T-cell (primary cell): ENCODE results near the gene BGN. TPM values are rescaled to one million over a fixed set of nuclear protein-coding genes. Genes with fewer than 3 reads are reported as not detected.

ENCODE experiments used
- ATAC-seq, 4 experiments: fragments of 200-7000 bp in 3 of 4; fragments of 150-1000 bp in 1 of 4; cut with Tn5 transposase; replicated peaks in 1 of 4; 1 replicate in 3 of 4; 2 replicates in 1 of 4; pipeline ENCODE4 v1.10.0; 2021; ENCODE audit warnings: moderate library complexity in 3 of 4, mild to moderate bottlenecking in 2 of 4, moderate number of reproducible peaks in 1 of 4
- CTCF ChIA-PET, 2 donors: fragments of 300-600 bp; sonication (Branson Sonifier 250); formaldehyde crosslinking; loops; one replicate each; lab custom pipeline; 2022; ENCODE audit warnings: antibody characterized with exemption in 2 of 2; lab: Charles Lee
- POLR2A ChIA-PET, 2 donors: fragments of 300-600 bp; sonication (Branson Sonifier 250); formaldehyde crosslinking; loops; one replicate each; lab custom pipeline; 2022; ENCODE audit warnings: antibody characterized with exemption in 2 of 2; lab: Charles Lee
- DNase-seq, 35 experiments: peaks; one replicate each; pipeline versions ENCODE4 v3.0.0 to v3.0.0-alpha.2; 2013 to 2023
- H3K27ac ChIP-seq: one replicate; pipeline ENCODE4 v1.5.1; 2013; ENCODE audit warnings: low read length
- H3K27me3 ChIP-seq, 2 experiments: replicated peaks in 1 of 2; 1 replicate in 1 of 2; 2 replicates in 1 of 2; pipeline versions ENCODE4 v1.6.1 to v1.7.0; 2013; ENCODE audit warnings: low read length in 1 of 2, mixed read lengths in 1 of 2; ENCODE audit not compliant: control insufficient read depth in 2 of 2, insufficient read depth in 2 of 2; ENCODE audit errors: extremely low read depth in 1 of 2
- H3K36me3 ChIP-seq, 2 donors: 1 replicate in 1 of 2; 2 replicates in 1 of 2; pipeline versions ENCODE4 v1.6.1 to v1.7.0; 2013; ENCODE audit warnings: low read length in 1 of 2; ENCODE audit not compliant: control insufficient read depth in 2 of 2, insufficient read depth in 1 of 2; ENCODE audit errors: extremely low read depth in 1 of 2
- H3K4me1 ChIP-seq, 2 experiments: 1 replicate in 1 of 2; 2 replicates in 1 of 2; pipeline versions ENCODE4 v1.6.1 to v1.7.0; 2013; ENCODE audit warnings: low read length in 2 of 2, mixed read lengths in 1 of 2; ENCODE audit not compliant: insufficient read depth in 2 of 2, control insufficient read depth in 1 of 2; ENCODE audit errors: extremely low read depth in 1 of 2
- H3K4me3 ChIP-seq, 2 donors: 1 replicate in 1 of 2; 2 replicates in 1 of 2; pipeline versions ENCODE4 v1.5.1 to v1.7.0; 2013; ENCODE audit warnings: mild to moderate bottlenecking in 2 of 2, low read length in 1 of 2, moderate library complexity in 1 of 2; ENCODE audit not compliant: control insufficient read depth in 1 of 2; ENCODE audit errors: extremely low read depth in 1 of 2
- H3K9me3 ChIP-seq: 2 replicates; pipeline ENCODE4 v1.7.0; 2013
- H3K27ac Mint-ChIP-seq, 2 donors: one replicate each; pipeline ENCODE4 v1.8.0; 2020 to 2021; ENCODE audit warnings: mild to moderate bottlenecking in 2 of 2, mixed read lengths in 2 of 2
- H3K27me3 Mint-ChIP-seq, 2 donors: one replicate each; pipeline ENCODE4 v1.8.0; 2021 to 2022; ENCODE audit warnings: mixed read lengths in 2 of 2
- H3K36me3 Mint-ChIP-seq: one replicate; pipeline ENCODE4 v1.8.0; 2021; ENCODE audit warnings: mixed read lengths
- H3K4me1 Mint-ChIP-seq, 3 donors: one replicate each; pipeline ENCODE4 v1.8.0; 2020 to 2022; ENCODE audit warnings: mixed read lengths in 3 of 3, mild to moderate bottlenecking in 1 of 3
- H3K4me3 Mint-ChIP-seq, 3 donors: one replicate each; pipeline ENCODE4 v1.8.0; 2020 to 2022; ENCODE audit warnings: mild to moderate bottlenecking in 3 of 3, mixed read lengths in 3 of 3, moderate library complexity in 3 of 3
- H3K9me3 Mint-ChIP-seq, 3 donors: one replicate each; pipeline ENCODE4 v1.8.0; 2020 to 2022; ENCODE audit warnings: mixed read lengths in 3 of 3
- WGBS: methylation state at CpG from one replicate; pipeline ENCODE4 v1.1.5; 2013; ENCODE audit warnings: missing lambda C conversion rate; ENCODE audit not compliant: insufficient coverage; 5-methylcytosine and 5-hydroxymethylcytosine counted together
- total RNA-seq, 35 experiments: library from RNA in 6 of 35; stranded (reverse) in 6 of 35; fragments of 120-200 nt in 1 of 35; gene quantifications; one replicate each; pipeline versions ENCODE4 v1.2.1 to v1.2.4 and lab custom pipeline; 2013 to 2026

The BGN gene
- total RNA-seq, 5 donors from 2014 or later (not counting 1 experiment from before 2014, with no cell fraction given) = 0.25 to 0.70 (median 0.30) TPM; not detected in 2

GRCh38 chrX:153468008-153468580 is 26.7 kb upstream of the BGN start:
- peaks cover 8 to 18% (median 18%) of the 10 kb centered on the region in 3 donors for H3K4me1 Mint-ChIP-seq
- no peak overlapping the region for H3K27ac Mint-ChIP-seq
- Histone ChIP-seq H3K36me3 (peaks cover 0 to 14% of the 10 kb centered on the region in 2 donors), H3K27me3 (no peaks in the 10 kb centered on the region), H3K27ac (no peak overlapping the region), H3K9me3 (no peaks in the 10 kb centered on the region), H3K4me3 (no peak overlapping the region), H3K4me1 (peaks cover 0 to 27% of the 10 kb centered on the region in 2 experiments)
- CTCF ChIA-PET = no interaction called here
- peaks cover 3% of the 10 kb centered on the region for H3K36me3 Mint-ChIP-seq
- peaks cover 0 to 3% of the 10 kb centered on the region in 2 donors for H3K27me3 Mint-ChIP-seq
- DNase-seq (no peak), ATAC-seq (no peak)
- POLR2A ChIA-PET = no interaction called here
- no peaks in the 10 kb centered on the region for H3K9me3 Mint-ChIP-seq
- no peak overlapping the region for H3K4me3 Mint-ChIP-seq
- 100% methylated on average over 3 of the region's 12 CpGs for WGBS

GRCh38 chrX:153469811-153470410 is 24.9 kb upstream of the BGN start:
- Histone ChIP-seq H3K4me1 (peaks cover 4 to 37% of the 10 kb centered on the region in 2 experiments), H3K27ac (no peak overlapping the region), H3K4me3 (peak overlapping the region; percentile 55 to 67), H3K36me3 (peaks cover 0 to 6% of the 10 kb centered on the region in 2 donors), H3K9me3 (no peaks in the 10 kb centered on the region), H3K27me3 (no peaks in the 10 kb centered on the region)
- DNase-seq = peak in 18 of 35 experiments; percentile 1 to 49 (median 22)
- peak overlapping the region in 1 of 2 donors; percentile 69 for H3K27ac Mint-ChIP-seq
- ATAC-seq = peak; percentile 37 to 41 (median 40)
- H3K36me3 Mint-ChIP-seq = no peaks in the 10 kb centered on the region
- H3K4me1 Mint-ChIP-seq = peaks cover 12 to 26% (median 23%) of the 10 kb centered on the region in 3 donors
- POLR2A ChIA-PET = no interaction called here
- peak overlapping the region; percentile 70 to 81 (median 80) for H3K4me3 Mint-ChIP-seq
- no peaks in the 10 kb centered on the region for H3K9me3 Mint-ChIP-seq
- 0% methylated on average over 16 of the region's 32 CpGs for WGBS
- CTCF ChIA-PET = interaction anchor here (0.6 to 1.3 kb wide), 4 partner anchors 37 to 1820 kb away, joined by 3 to 4 read pairs (median 3); no protein-coding TSS in a partner anchor
- H3K27me3 Mint-ChIP-seq = peaks cover 0 to 3% of the 10 kb centered on the region in 2 donors

- Mint-ChIP-seq H3K27me3 (peaks cover 0 to 3% of the 10 kb centered on the region in 2 donors), H3K4me3 (peak within 1 kb of the TSS; percentile 70 to 81 (median 80)), H3K27ac (peak within 1 kb of the TSS; percentile 73 to 83), H3K9me3 (no peaks in the 10 kb centered on the region), H3K36me3 (no peaks in the 10 kb centered on the region), H3K4me1 (peaks cover 12 to 30% (median 27%) of the 10 kb centered on the region in 3 donors)
- peaks cover 0 to 6% of the 10 kb centered on the region in 2 donors for H3K36me3 ChIP-seq
- no peaks in the 10 kb centered on the region for H3K9me3 ChIP-seq
- H3K27me3 ChIP-seq = no peaks in the 10 kb centered on the region
- DNase-seq = peak; percentile 75 to 92 (median 82)
- peak; percentile 87 to 89 (median 88) for ATAC-seq
- H3K27ac ChIP-seq = peak within 1 kb of the TSS; percentile 71
- POLR2A ChIA-PET = interaction anchor here in 1 of 2 donors (0.7 kb wide), 1 partner anchor 58 kb away, joined by 7 read pairs; no protein-coding TSS in a partner anchor
- peaks cover 4 to 43% of the 10 kb centered on the region in 2 experiments for H3K4me1 ChIP-seq
- CTCF ChIA-PET = interaction anchor here in 1 of 2 donors (1.3 kb wide), 1 partner anchor 36 kb away, joined by 4 read pairs; no protein-coding TSS in a partner anchor
- peak within 1 kb of the TSS; percentile 55 to 67 for H3K4me3 ChIP-seq
- WGBS = 0% methylated on average over 13 of the region's 70 CpGs
Measured at GRCh38 chrX:153470411-153471363, 24.1 kb upstream of the BGN start, which contains the start of gene HAUS7. HAUS7 (minus strand) TSS chrX:153470576; CDS start chrX:153470557, 19 bp downstream.

GRCh38 chrX:153471663-153472280 is 23.0 kb upstream of the BGN start:
- ChIA-PET POLR2A (interaction anchor here in 1 of 2 donors (0.6 kb wide), 1 partner anchor 261 kb away, joined by 10 read pairs; no protein-coding TSS in a partner anchor), CTCF (interaction anchor here (0.6 to 1.3 kb wide), 5 partner anchors 12 to 843 kb away, joined by 3 to 10 read pairs (median 4); no protein-coding TSS in a partner anchor)
- peaks cover 0 to 6% of the 10 kb centered on the region in 2 donors for H3K36me3 ChIP-seq
- peaks cover 0 to 3% of the 10 kb centered on the region in 2 experiments for H3K27me3 ChIP-seq
- no CpG with 5 or more reads among the region's 11 CpGs for WGBS
- H3K27ac ChIP-seq = peak overlapping the region; percentile 71
- Mint-ChIP-seq H3K9me3 (no peaks in the 10 kb centered on the region), H3K36me3 (no peaks in the 10 kb centered on the region), H3K27me3 (peaks cover 0 to 3% of the 10 kb centered on the region in 2 donors), H3K4me3 (peak overlapping the region in 1 of 3 donors; percentile 70), H3K4me1 (peaks cover 12 to 30% (median 27%) of the 10 kb centered on the region in 3 donors), H3K27ac (no peak overlapping the region)
- DNase-seq = no peak
- H3K4me1 ChIP-seq = peaks cover 4 to 43% of the 10 kb centered on the region in 2 experiments
- no peak for ATAC-seq
- no peaks in the 10 kb centered on the region for H3K9me3 ChIP-seq
- no peak overlapping the region for H3K4me3 ChIP-seq

GRCh38 chrX:153473126-153473525 is 21.7 kb upstream of the BGN start:
- ATAC-seq (no peak), DNase-seq (no peak)
- H3K4me3 ChIP-seq = no peak overlapping the region
- H3K9me3 Mint-ChIP-seq = no peaks in the 10 kb centered on the region
- H3K27me3 Mint-ChIP-seq = no peaks in the 10 kb centered on the region
- H3K36me3 Mint-ChIP-seq = no peaks in the 10 kb centered on the region
- WGBS = no CpG with 5 or more reads among the region's 10 CpGs
- H3K4me1 Mint-ChIP-seq = peaks cover 5 to 24% (median 23%) of the 10 kb centered on the region in 3 donors
- POLR2A ChIA-PET = no interaction called here
- peaks cover 0 to 3% of the 10 kb centered on the region in 2 donors for H3K36me3 ChIP-seq
- CTCF ChIA-PET = interaction anchor here in 1 of 2 donors (1.1 kb wide), 1 partner anchor 11 kb away, joined by 4 read pairs; no protein-coding TSS in a partner anchor
- H3K27ac Mint-ChIP-seq = peak overlapping the region; percentile 64 to 79
- peak overlapping the region in 2 of 3 donors; percentile 40 to 51 for H3K4me3 Mint-ChIP-seq
- H3K27ac ChIP-seq = no peak overlapping the region
- peaks cover 4 to 43% of the 10 kb centered on the region in 2 experiments for H3K4me1 ChIP-seq
- H3K9me3 ChIP-seq = no peaks in the 10 kb centered on the region
- peaks cover 0 to 3% of the 10 kb centered on the region in 2 experiments for H3K27me3 ChIP-seq
